Activated B cell treated with CpG ODN at 0.5 μM for 24 hours (primary cell): Measurements from ENCODE around the gene TSPYL1. TPM values are rescaled to one million over a fixed set of nuclear protein-coding genes. Genes with fewer than 3 reads are reported as not detected.

Experiments
- ATAC-seq: fragments of 200-7000 bp; cut with Tn5 transposase; one replicate; pipeline ENCODE4 v1.10.0; 2021; ENCODE audit warnings: low read depth, mild to moderate bottlenecking, moderate library complexity
- CTCF ChIA-PET: fragments of 350-600 bp; sonication (Branson Sonifier 250); formaldehyde crosslinking; loops from one replicate; lab custom pipeline; 2021; ENCODE audit warnings: antibody characterized with exemption; lab: Charles Lee
- POLR2A ChIA-PET: fragments of 350-600 bp; sonication (Branson Sonifier 250); formaldehyde crosslinking; loops from one replicate; lab custom pipeline; 2021; ENCODE audit warnings: antibody characterized with exemption; lab: Charles Lee
- DNase-seq: peaks from one replicate; pipeline ENCODE4 v3.0.0; 2022
- H3K27ac Mint-ChIP-seq: one replicate; pipeline ENCODE4 v1.8.0; 2020; ENCODE audit warnings: mixed read lengths
- H3K27me3 Mint-ChIP-seq: one replicate; pipeline ENCODE4 v1.8.0; 2021; ENCODE audit warnings: mixed read lengths
- H3K36me3 Mint-ChIP-seq: one replicate; pipeline ENCODE4 v1.8.0; 2021; ENCODE audit warnings: low read depth, mixed read lengths
- H3K4me1 Mint-ChIP-seq: one replicate; pipeline ENCODE4 v1.8.0; 2021; ENCODE audit warnings: mixed read lengths
- H3K4me3 Mint-ChIP-seq: one replicate; pipeline ENCODE4 v1.8.0; 2020; ENCODE audit warnings: mild to moderate bottlenecking, mixed read lengths
- H3K9me3 Mint-ChIP-seq: one replicate; pipeline ENCODE4 v1.8.0; 2020; ENCODE audit warnings: mixed read lengths
- intact Hi-C: fragments of 100-400 bp; cut with micrococcal nuclease; formaldehyde crosslinking; loops from one replicate; pipeline ENCODE4 v1.15.1; 2024
- total RNA-seq: library from RNA; stranded (reverse); gene quantifications from 2 replicates; pipeline ENCODE4 v1.2.3, GENCODE V29; 2022
- TF ChIP-seq, protein P1 (sequence below): fragments of 200-600 bp; IDR thresholded peaks from one replicate; pipeline ENCODE4 v1.8.0; 2022; ENCODE audit warnings: antibody characterized with exemption, mild to moderate bottlenecking

TSPYL1 gene
- total RNA-seq, 1 donor from 2014 or later, result 68.4 TPM

GRCh38 chr6:116239856-116240255 is 39.9 kb downstream of the TSPYL1 start:
- H3K9me3 Mint-ChIP-seq, result no peaks in the 10 kb centered on the region
- CTCF ChIA-PET, result no interaction called here
- H3K27me3 Mint-ChIP-seq, result no peaks in the 10 kb centered on the region
- H3K27ac Mint-ChIP-seq, result no peak overlapping the region
- no peaks in the 10 kb centered on the region for H3K4me1 Mint-ChIP-seq
- H3K4me3 Mint-ChIP-seq, result no peak overlapping the region
- intact Hi-C loops, result no loop called here
- DNase-seq (no peak), ATAC-seq (no peak)
- H3K36me3 Mint-ChIP-seq, result peaks cover 45% of the 10 kb centered on the region
- TF ChIP-seq, protein P1, sequence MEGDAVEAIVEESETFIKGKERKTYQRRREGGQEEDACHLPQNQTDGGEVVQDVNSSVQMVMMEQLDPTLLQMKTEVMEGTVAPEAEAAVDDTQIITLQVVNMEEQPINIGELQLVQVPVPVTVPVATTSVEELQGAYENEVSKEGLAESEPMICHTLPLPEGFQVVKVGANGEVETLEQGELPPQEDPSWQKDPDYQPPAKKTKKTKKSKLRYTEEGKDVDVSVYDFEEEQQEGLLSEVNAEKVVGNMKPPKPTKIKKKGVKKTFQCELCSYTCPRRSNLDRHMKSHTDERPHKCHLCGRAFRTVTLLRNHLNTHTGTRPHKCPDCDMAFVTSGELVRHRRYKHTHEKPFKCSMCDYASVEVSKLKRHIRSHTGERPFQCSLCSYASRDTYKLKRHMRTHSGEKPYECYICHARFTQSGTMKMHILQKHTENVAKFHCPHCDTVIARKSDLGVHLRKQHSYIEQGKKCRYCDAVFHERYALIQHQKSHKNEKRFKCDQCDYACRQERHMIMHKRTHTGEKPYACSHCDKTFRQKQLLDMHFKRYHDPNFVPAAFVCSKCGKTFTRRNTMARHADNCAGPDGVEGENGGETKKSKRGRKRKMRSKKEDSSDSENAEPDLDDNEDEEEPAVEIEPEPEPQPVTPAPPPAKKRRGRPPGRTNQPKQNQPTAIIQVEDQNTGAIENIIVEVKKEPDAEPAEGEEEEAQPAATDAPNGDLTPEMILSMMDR, result no peak
- POLR2A ChIA-PET, result no interaction called here

DNA sequence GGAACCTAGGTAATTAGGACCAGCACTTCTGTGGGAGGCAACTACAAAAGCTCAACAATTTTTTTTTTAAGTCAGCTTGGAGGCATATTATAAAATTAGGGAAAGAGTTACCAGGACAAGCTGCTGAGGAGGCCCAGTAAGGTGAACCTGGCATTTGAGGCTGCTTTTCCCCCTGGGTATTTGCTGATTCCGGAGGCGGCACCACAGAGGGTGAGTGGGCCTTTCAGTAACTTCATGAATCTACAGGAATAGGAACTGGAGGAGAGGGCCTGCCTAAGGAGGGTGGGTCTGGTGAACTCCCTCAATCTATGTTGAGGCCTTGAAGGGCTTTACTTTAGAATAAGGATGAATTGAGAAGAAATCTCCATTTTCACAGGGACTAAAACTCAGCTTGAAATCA is 40.5 kb downstream of the TSPYL1 start:
- ATAC-seq (no peak), DNase-seq (no peak)
- POLR2A ChIA-PET, result no interaction called here
- Mint-ChIP-seq H3K36me3 (peaks cover 43% of the 10 kb centered on the region), H3K27ac (no peak overlapping the region), H3K4me1 (no peaks in the 10 kb centered on the region), H3K27me3 (no peaks in the 10 kb centered on the region), H3K9me3 (no peaks in the 10 kb centered on the region), H3K4me3 (no peak overlapping the region)
- intact Hi-C loops, result no loop called here
- TF ChIP-seq, protein P1, result no peak
- CTCF ChIA-PET, result no interaction called here

DNA sequence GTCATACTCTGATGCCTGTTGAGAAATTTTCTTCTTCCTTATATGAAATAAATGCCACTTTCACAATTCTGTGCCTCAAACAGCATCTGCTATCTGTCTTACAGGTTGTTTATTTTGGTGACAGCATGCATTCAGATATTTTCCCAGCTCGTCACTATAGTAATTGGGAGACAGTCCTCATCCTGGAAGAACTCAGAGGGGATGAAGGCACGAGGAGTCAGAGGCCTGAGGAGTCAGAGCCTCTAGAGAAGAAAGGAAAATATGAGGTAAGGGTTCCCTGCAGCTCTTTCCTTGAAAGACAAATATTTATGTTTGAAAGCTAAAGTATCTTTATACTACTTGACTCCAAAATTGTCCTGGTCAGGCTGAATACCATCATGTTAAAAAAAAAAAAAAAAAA is 41.6 kb downstream of the TSPYL1 start:
- Mint-ChIP-seq H3K27ac (no peak overlapping the region), H3K9me3 (no peaks in the 10 kb centered on the region), H3K4me3 (no peak overlapping the region), H3K4me1 (no peaks in the 10 kb centered on the region), H3K27me3 (no peaks in the 10 kb centered on the region), H3K36me3 (peaks cover 41% of the 10 kb centered on the region)
- ATAC-seq (no peak), DNase-seq (no peak)
- POLR2A ChIA-PET, result no interaction called here
- CTCF ChIA-PET, result no interaction called here
- TF ChIP-seq, protein P1, result no peak
- intact Hi-C loops, result no loop called here

GRCh38 chr6:116234689-116235088 is 45.0 kb downstream of the TSPYL1 start:
- H3K4me3 Mint-ChIP-seq, result no peak overlapping the region
- H3K4me1 Mint-ChIP-seq, result no peaks in the 10 kb centered on the region
- POLR2A ChIA-PET, result no interaction called here
- H3K9me3 Mint-ChIP-seq, result no peaks in the 10 kb centered on the region
- intact Hi-C loops, result no loop called here
- DNase-seq, result no peak
- peaks cover 46% of the 10 kb centered on the region for H3K36me3 Mint-ChIP-seq
- no peaks in the 10 kb centered on the region for H3K27me3 Mint-ChIP-seq
- no peak for ATAC-seq
- no peak overlapping the region for H3K27ac Mint-ChIP-seq
- CTCF ChIA-PET, result no interaction called here
- TF ChIP-seq, protein P1, result no peak

GRCh38 chr6:116229287-116229913 is 50.3 kb downstream of the TSPYL1 start:
- ATAC-seq, result no peak
- Mint-ChIP-seq H3K9me3 (no peaks in the 10 kb centered on the region), H3K27ac (no peak overlapping the region), H3K27me3 (no peaks in the 10 kb centered on the region), H3K4me1 (no peaks in the 10 kb centered on the region), H3K36me3 (peaks cover 45% of the 10 kb centered on the region), H3K4me3 (no peak overlapping the region)
- no peak for DNase-seq
- TF ChIP-seq, protein P1, result no peak
- ChIA-PET POLR2A (no interaction called here), CTCF (interaction anchor here (1.9 kb wide), 1 partner anchor 12 kb away, joined by 5 read pairs; no protein-coding TSS in a partner anchor)
- intact Hi-C loops, result no loop called here

Other genes starting within 250 kb of the TSPYL1 start
- 0.31 and 0.37 TPM in 2 replicates for gene FRK, start 219.0 kb downstream of the TSPYL1 start, total RNA-seq
- gene NT5DC1, start 179.1 kb downstream of the TSPYL1 start, total RNA-seq, result 59.9 and 61.6 TPM in 2 replicates
- gene COL10A1, start 153.8 kb downstream of the TSPYL1 start, total RNA-seq, result not detected in 2 replicates
- 16.0 and 16.7 TPM in 2 replicates for gene TSPYL4, start 25.9 kb downstream of the TSPYL1 start, total RNA-seq
- 22.2 and 23.4 TPM in 2 replicates for gene DSE, start 91.0 kb upstream of the TSPYL1 start, total RNA-seq
- 15.0 and 16.5 TPM in 2 replicates for gene CALHM6, start 181.4 kb upstream of the TSPYL1 start, total RNA-seq
- gene CALHM5, start 231.7 kb upstream of the TSPYL1 start, total RNA-seq, result not detected in 2 replicates